ENCODE results near the gene PDZD2.

PDZD2 gene

DNA sequence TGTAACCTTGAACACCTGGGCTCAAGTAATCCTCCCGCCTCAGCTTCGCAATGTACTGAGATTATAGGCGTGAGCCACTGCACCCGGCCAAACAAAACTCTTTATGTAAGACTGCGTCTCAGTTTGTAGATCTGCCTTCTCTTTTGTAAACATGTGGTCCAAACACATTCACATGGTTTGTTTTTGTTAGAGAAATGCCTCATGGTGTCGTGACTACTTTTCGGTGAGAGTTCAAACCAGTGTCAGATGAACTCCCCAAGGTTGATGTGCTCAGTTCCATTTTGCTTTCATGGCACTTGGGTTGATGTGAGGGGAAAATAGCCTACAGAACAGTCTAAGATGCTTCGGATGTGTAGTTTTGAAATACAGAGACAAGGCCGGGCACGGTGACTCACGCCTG is 303.6 kb downstream of the PDZD2 start:
- no peak overlapping the region for H3K27ac ChIP-seq (ENCODE audit: low read depth, low read length)
- H3K9me3 ChIP-seq (ENCODE audit: control insufficient read depth, insufficient read depth, low read length): no peaks in the 10 kb centered on the region
- H3K9me2 ChIP-seq (replicated peaks; ENCODE audit: control insufficient read depth, low read length): no peaks in the 10 kb centered on the region
- H3K27me3 ChIP-seq (ENCODE audit: control insufficient read depth, low read length): no peaks in the 10 kb centered on the region
- H3K4me2 ChIP-seq (ENCODE audit: low read length): no peak overlapping the region
- H3F3A ChIP-seq (ENCODE audit: control insufficient read depth, insufficient read depth): no peaks in the 10 kb centered on the region
- no peaks in the 10 kb centered on the region for H3K4me1 ChIP-seq (ENCODE audit: control insufficient read depth, low read length)
- H3K36me3 ChIP-seq (ENCODE audit: control insufficient read depth, low read length): no peaks in the 10 kb centered on the region
- TF ChIP-seq, protein P1, sequence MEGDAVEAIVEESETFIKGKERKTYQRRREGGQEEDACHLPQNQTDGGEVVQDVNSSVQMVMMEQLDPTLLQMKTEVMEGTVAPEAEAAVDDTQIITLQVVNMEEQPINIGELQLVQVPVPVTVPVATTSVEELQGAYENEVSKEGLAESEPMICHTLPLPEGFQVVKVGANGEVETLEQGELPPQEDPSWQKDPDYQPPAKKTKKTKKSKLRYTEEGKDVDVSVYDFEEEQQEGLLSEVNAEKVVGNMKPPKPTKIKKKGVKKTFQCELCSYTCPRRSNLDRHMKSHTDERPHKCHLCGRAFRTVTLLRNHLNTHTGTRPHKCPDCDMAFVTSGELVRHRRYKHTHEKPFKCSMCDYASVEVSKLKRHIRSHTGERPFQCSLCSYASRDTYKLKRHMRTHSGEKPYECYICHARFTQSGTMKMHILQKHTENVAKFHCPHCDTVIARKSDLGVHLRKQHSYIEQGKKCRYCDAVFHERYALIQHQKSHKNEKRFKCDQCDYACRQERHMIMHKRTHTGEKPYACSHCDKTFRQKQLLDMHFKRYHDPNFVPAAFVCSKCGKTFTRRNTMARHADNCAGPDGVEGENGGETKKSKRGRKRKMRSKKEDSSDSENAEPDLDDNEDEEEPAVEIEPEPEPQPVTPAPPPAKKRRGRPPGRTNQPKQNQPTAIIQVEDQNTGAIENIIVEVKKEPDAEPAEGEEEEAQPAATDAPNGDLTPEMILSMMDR (IDR thresholded peaks at IDR 0.05; ENCODE audit: low read depth, low read length, poor library complexity, severe bottlenecking): no peak
- no peak for TF ChIP-seq EZH2phosphoT487 (IDR thresholded peaks at IDR 0.05; ENCODE audit: borderline replicate concordance, low read length)
- H4K20me1 ChIP-seq (ENCODE audit: control insufficient read depth, insufficient read depth, low read depth, low read length): no peaks in the 10 kb centered on the region
- H3K4me3 ChIP-seq (ENCODE audit: low read length): no peak overlapping the region
- H3K79me2 ChIP-seq (ENCODE audit: control insufficient read depth, low read length): no peaks in the 10 kb centered on the region

- TF ChIP-seq, protein P1 (IDR thresholded peaks at IDR 0.05; ENCODE audit: low read depth, low read length, poor library complexity, severe bottlenecking): no peak
- no peak for TF ChIP-seq EZH2phosphoT487 (IDR thresholded peaks at IDR 0.05; ENCODE audit: borderline replicate concordance, low read length)
- H3K9me2 ChIP-seq (replicated peaks; ENCODE audit: control insufficient read depth, low read length): no peaks in the 10 kb centered on the region
- no peaks in the 10 kb centered on the region for H3K36me3 ChIP-seq (ENCODE audit: control insufficient read depth, low read length)
- no peaks in the 10 kb centered on the region for H3K4me1 ChIP-seq (ENCODE audit: control insufficient read depth, low read length)
- H3K4me2 ChIP-seq (ENCODE audit: low read length): no peak overlapping the region
- H4K20me1 ChIP-seq (ENCODE audit: control insufficient read depth, insufficient read depth, low read depth, low read length): no peaks in the 10 kb centered on the region
- no peaks in the 10 kb centered on the region for H3K27me3 ChIP-seq (ENCODE audit: control insufficient read depth, low read length)
- no peaks in the 10 kb centered on the region for H3K9me3 ChIP-seq (ENCODE audit: control insufficient read depth, insufficient read depth, low read length)
- H3K27ac ChIP-seq (ENCODE audit: low read depth, low read length): no peak overlapping the region
- H3K79me2 ChIP-seq (ENCODE audit: control insufficient read depth, low read length): no peaks in the 10 kb centered on the region
- no peaks in the 10 kb centered on the region for H3F3A ChIP-seq (ENCODE audit: control insufficient read depth, insufficient read depth)
- H3K4me3 ChIP-seq (ENCODE audit: low read length): no peak overlapping the region
Measured at GRCh38 chr5:31944684-31945445, 305.9 kb downstream of the PDZD2 start.

GRCh38 chr5:31948006-31948405 is 309.1 kb downstream of the PDZD2 start:
- Histone ChIP-seq H3K27me3 (ENCODE audit: control insufficient read depth, low read length) (no peaks in the 10 kb centered on the region), H3K27ac (ENCODE audit: low read depth, low read length) (no peak overlapping the region), H3F3A (ENCODE audit: control insufficient read depth, insufficient read depth) (no peaks in the 10 kb centered on the region), H3K9me2 (replicated peaks; ENCODE audit: control insufficient read depth, low read length) (no peaks in the 10 kb centered on the region), H3K9me3 (ENCODE audit: control insufficient read depth, insufficient read depth, low read length) (no peaks in the 10 kb centered on the region), H3K79me2 (ENCODE audit: control insufficient read depth, low read length) (no peaks in the 10 kb centered on the region), H3K4me3 (ENCODE audit: low read length) (no peak overlapping the region), H3K4me2 (ENCODE audit: low read length) (no peak overlapping the region), H4K20me1 (ENCODE audit: control insufficient read depth, insufficient read depth, low read depth, low read length) (no peaks in the 10 kb centered on the region), H3K4me1 (ENCODE audit: control insufficient read depth, low read length) (no peaks in the 10 kb centered on the region), H3K36me3 (ENCODE audit: control insufficient read depth, low read length) (no peaks in the 10 kb centered on the region)
- TF ChIP-seq EZH2phosphoT487 (IDR thresholded peaks at IDR 0.05; ENCODE audit: borderline replicate concordance, low read length): no peak
- TF ChIP-seq, protein P1 (IDR thresholded peaks at IDR 0.05; ENCODE audit: low read depth, low read length, poor library complexity, severe bottlenecking): no peak

All from DOHH2 (cell line).